OCI-LY1 (cell line): Measurements from ENCODE around the gene SEPSECS.

Experiments
- CTCF ChIP-seq: fragments of 200-600 bp; sonication (generic), shearing (Covaris generic); IDR thresholded peaks from 2 replicates; pipeline ENCODE4 v1.5.1; 2017; ENCODE audit warnings: mild to moderate bottlenecking, antibody characterized with exemption, low read length, moderate library complexity, mixed read lengths
- EZH2 ChIP-seq: fragments of 200-600 bp; sonication (generic), shearing (Covaris generic); IDR thresholded peaks from 2 replicates; pipeline ENCODE4 v1.8.0; 2017; ENCODE audit warnings: borderline replicate concordance, mixed run types, mild to moderate bottlenecking, antibody characterized with exemption, low read length, moderate library complexity, mixed read lengths

DNA sequence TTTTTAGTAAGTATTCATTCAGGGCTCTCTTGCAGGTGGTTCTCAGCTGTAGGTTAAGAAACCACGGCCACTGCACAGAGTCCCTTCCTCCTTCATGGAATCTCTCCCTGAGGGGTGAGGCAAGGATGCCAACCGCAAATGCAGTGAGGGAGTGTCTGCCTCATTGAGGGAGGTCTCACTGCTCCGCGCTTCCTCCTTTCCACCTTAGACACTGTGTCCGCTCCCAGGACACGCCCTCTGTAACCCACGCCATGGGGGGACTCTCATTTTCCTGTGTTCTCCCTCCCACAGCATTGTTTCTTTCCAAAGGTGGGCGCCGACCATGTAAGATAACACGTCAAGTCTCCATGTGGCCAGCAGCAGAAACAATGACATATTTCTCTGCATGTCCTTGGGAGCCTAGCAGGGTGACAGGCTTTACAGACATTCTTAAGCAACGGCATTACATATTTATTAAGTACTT lies 63.2 kb downstream of the SEPSECS start:
- TF ChIP-seq CTCF (no peak), EZH2 (no peak)
